GM18870 (cell line): ENCODE data around the gene CHRNB1.
A peak's percentile ranks its signal among the peaks of the same experiment; 100 is the strongest.

Source experiments
- ATAC-seq: cut with Tn5 transposase; IDR thresholded peaks from one replicate; pipeline ENCODE4 v1.9.1; 2021; ENCODE audit warnings: moderate library complexity; ENCODE audit not compliant: unreplicated experiment

CHRNB1 gene

DNA sequence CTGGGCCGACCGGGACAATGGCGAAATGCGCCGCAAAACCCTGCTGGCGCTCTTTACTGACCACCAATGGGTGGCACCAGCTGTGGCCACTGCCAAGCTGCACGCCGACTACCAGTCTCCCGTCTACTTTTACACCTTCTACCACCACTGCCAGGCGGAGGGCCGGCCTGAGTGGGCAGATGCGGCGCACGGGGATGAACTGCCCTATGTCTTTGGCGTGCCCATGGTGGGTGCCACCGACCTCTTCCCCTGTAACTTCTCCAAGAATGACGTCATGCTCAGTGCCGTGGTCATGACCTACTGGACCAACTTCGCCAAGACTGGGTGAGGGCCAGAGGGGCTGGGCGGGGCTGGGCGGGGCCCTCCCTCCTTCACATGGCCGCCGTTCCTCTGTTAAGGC, 29.1 kb upstream of the CHRNB1 start:
- no peak for ATAC-seq

DNA sequence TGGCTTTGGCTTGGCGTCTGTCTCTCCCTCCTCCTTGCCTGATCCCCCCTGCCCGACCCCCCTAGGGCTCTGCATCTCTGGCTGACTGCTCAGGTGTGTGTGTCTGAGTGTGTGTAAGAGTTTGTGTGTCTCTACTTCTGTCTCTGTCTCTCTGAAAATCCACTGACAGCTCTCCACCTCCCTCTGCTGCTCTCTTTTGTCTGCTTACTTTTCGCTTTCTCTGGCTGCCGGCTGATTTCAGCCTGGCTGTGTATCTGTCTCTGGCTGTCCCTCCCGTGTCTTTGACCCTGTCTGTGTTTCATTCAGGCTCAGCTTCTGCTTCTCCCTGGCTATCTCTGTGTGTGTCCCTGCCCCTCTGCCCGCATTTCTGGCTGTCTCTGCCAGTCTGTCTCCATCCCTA, 28.5 kb upstream of the CHRNB1 start:
- ATAC-seq: no peak

DNA sequence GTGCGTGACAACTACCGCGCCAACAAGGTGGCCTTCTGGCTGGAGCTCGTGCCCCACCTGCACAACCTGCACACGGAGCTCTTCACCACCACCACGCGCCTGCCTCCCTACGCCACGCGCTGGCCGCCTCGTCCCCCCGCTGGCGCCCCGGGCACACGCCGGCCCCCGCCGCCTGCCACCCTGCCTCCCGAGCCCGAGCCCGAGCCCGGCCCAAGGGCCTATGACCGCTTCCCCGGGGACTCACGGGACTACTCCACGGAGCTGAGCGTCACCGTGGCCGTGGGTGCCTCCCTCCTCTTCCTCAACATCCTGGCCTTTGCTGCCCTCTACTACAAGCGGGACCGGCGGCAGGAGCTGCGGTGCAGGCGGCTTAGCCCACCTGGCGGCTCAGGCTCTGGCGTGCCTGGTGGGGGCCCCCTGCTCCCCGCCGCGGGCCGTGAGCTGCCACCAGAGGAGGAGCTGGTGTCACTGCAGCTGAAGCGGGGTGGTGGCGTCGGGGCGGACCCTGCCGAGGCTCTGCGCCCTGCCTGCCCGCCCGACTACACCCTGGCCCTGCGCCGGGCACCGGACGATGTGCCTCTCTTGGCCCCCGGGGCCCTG, 27.7 kb upstream of the CHRNB1 start:
- ATAC-seq: no peak

DNA sequence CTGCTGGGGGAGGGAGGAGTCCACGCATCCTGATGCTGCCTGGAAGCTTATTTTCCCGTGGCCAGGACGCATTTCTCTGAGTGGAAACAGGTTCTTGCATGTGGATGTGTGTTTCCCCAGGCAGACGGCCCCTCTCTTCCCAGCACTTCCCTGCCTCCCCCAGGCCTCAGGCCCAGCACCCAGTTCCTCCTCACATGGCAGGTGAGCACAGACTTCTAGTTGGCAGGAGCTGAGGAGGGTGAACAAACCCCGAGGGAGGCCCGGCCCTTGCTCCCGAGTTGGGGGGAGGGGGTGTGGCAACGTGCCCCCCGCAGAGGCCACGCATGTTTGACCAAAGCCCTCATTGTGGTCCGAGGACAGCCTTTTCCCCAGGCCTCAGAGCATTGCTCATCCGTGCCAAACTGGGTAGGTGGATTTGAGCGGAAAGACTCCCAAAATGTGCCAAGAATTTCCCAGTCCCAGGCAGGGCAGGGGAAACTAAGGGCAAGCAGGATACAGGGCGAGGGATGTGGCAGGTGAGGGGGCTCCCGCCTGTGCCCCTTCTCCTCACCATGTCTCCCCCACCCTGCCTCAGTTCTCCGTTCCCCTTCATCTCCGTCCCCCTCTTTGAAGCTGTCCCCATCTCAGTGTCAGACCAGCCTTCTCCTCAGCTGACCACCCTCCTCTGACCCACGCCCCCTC, 26.2 kb upstream of the CHRNB1 start:
- ATAC-seq: no peak

DNA sequence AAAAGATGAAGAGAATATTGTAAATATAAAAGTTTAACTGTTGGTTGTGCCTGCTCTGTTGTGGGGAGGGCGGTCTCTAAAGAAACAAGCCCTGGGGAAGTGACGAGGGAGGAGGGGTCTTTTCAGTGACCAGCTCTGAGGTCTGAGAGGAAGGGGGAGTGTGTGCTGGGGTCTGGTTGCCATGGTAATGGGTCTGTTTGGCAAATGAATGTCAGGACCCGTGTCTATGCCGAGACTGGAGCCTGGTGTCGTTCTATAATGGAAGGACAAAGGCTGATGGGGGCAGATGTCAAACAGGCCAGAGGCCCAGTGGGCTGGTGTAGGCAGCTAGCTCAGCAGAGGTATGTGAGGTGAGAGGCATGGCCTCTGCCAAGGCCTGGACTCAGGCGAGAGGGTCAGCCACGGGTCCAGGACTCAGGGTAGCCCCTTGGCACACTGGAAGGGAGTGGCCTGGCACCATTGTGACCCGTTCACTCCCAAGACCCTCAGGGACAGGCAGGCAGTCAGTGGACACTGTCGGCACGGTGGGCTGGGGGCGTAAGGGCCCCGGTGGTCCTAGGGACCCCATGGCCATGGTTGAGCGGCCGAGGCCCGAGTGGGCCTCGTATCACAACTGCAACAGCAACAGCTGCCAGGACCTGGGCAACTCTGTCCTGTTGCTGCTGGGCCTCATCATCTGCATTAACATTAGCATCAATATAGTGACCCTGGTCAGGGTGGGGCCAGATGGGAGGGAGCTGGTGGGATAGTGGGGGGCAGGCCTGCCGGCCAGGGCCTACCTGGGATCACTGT, 24.8 kb upstream of the CHRNB1 start, which contains the start of gene SPEM1:
SPEM1 (plus strand) TSS at position 506 of the 792 bp plus-strand sequence; CDS start at position 567, 61 bp downstream.
- no peak for ATAC-seq

DNA sequence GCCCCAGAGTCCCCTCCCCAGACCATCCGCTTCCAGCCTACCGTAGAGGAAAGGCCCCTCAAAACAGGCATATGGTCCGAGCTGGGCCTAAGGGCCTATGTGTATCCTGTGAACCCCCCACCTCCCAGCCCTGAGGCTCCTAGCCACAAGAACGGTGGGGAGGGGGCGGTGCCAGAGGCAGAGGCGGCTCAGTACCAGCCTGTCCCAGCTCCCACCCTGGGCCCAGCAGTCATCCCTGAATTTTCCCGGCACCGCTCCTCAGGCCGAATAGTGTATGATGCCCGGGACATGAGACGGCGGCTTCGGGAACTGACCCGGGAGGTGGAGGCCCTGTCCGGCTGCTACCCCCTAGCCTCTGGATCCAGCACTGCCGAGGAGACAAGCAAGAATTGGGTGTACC, 23.7 kb upstream of the CHRNB1 start:
- no peak for ATAC-seq

DNA sequence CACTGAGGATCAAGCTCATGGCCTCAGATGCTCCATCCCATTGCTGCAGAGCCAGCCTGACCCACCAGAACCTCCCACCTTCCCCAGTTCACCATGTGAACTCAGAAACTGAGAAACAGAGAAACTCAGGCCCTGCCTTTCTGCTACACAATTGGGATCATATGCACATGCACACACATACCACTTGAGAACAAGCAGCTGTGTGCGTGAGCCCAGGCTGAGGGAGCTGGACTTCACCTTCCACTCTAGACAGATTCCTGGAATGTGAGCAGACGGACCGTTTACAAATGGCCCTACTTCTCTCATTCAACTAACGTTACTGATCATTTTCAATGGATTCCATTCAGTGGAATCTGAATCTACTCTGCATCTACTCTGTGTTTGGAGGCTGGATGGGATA, 21.2 kb upstream of the CHRNB1 start:
- no peak for ATAC-seq

DNA sequence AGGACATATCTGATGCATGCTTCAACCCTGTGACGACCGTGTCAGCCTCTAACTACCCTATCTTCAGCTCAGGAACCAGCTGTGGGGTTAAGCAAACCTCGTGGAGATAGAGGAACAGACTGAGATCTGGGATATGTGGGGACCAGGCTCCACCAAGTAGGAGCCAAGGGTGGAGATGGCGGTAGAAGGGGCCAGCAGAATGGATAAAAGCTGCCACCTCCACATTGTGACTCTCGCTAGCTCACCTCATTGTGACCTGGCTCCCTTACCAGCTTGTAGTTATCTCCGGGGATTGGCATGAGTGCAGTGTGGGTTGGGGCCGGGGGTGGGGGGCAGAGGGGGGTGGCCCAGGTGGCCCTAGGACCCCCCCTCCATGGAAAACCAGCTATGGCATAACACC, 19.5 kb upstream of the CHRNB1 start, which contains the start of gene SPEM2:
SPEM2 (plus strand) TSS at position 301 of the 400 bp plus-strand sequence; CDS start at position 374, 73 bp downstream.
- ATAC-seq: no peak

DNA sequence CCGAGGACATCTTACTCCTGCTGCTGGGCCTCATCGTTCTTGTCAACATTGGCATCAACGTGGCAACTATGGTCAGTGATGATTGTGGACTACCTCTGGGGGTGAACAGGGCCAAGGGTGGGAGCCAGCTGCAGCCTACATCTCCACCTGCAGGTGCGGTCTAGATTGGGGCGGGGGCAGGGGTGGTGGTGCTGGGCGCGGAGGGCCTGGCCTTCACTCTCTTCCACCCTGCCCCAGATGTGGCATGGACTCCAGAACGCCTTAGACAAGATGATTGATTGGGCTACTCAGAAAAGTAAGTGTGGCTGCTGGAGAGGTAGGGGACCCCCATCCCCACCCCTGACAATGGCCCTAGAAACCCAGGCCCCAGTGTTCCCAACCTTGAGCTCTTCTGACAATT, 19.1 kb upstream of the CHRNB1 start:
- no peak for ATAC-seq

DNA sequence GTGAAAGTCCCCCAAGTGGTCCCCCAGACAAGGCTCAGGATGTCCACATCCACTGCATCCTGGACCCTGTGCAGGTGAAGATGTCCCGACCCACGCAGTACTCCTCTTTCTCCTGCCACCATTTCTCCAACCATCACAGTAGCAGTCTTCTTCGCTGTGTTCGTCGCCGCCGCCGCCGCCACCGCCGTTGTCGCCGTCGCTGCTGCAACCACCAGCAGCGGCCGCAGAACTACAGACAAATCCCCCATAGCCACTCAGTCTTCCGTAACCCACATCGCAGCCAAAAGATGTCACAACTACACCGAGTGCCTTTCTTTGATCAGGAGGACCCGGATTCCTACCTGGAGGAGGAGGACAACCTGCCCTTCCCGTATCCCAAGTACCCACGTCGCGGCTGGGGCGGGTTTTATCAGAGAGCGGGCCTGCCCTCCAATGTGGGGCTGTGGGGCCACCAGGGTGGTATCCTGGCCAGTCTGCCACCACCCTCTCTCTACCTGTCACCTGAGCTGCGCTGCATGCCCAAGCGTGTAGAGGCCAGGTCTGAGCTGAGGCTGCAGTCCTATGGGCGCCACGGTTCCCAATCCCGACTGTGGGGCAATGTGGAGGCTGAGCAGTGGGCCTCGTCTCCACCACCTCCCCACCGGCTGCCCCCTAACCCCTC, 18.5 kb upstream of the CHRNB1 start:
- no peak for ATAC-seq

DNA sequence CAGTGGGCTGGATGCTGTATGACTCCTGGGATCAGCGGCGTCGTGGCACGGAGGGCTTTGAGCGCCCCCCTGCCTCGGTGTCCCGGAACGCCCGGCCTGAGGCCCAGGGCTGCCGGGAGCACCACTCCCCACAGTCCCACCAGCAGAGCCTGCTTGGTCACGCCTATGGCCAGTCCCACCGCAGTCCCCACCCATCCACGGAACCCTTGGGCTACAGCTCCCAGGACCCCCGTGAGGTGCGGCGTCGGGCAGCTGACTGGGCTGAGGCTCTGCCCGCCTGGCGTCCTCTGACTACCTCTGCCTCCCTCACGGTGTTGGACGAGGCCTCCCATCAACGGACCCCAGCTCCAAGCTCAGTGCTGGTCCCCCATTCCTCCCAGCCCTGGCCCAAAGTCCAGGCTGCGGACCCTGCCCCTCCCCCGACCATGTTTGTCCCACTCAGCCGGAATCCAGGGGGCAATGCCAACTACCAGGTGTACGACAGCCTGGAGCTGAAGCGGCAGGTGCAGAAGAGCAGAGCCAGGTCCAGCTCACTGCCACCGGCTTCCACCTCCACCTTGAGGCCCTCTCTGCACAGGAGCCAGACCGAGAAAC, 17.9 kb upstream of the CHRNB1 start:
- no peak for ATAC-seq

DNA sequence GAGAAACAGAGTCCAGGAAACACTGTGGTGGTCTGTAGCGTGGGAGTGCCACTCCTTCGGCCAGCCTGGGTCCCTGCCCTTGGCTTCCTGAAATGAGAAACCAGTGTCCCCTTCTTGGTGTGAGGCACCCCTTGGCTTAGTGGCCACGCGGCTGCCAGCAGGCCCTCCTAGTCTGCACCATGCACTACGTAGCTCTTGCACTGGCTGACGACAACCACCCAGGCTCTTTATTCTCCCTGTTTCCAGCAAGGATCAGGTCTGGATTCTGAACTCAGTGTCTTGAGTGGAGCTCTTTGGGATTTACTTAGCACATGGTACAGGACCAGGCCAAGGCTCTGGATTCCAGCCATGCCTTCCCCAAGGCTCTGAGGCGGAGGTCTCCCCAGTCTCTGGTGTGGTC, 17.3 kb upstream of the CHRNB1 start:
- ATAC-seq: no peak

DNA sequence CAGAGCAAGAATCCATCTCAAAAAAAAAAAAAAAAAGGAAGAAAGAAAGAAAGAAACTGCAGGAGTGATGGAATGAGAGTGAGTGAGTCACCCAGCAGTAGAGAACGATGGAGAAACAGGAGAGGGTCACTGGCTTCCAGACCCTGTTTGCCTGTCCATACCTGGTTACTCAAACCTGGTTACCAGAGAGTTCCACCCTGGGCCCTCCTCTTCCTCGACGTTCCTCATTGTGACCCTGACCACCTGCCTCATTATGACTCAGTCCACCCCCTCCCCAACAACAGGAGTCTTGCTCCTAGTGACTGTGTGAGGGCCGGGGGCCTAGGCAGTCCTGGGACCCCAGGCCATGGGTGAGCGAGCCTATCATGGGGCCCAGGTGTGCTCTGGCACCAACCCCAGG, 16.3 kb upstream of the CHRNB1 start, which contains the start of gene SPEM3:
SPEM3 (plus strand) TSS at position 301 of the 400 bp plus-strand sequence; CDS start at position 347, 46 bp downstream.
- no peak for ATAC-seq

DNA sequence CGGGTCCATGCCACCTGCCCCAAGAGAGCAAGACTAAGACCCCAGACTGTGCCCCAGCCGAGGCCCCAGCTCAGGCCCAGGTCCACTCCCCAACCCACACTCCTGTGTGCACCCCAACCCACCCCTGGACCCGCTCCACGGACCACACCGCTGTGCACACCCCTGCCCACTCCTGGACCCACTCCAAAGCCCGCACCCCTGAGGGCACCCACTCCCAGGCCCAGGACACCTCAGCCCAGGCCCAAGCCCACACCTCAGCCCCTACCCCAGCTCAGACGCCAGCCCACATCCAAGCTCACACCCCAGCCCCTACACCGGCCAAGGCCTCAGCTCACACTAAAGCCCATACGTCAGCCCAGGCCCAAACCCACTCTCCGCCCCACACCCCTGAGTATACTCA, 15.1 kb upstream of the CHRNB1 start:
- no peak for ATAC-seq

DNA sequence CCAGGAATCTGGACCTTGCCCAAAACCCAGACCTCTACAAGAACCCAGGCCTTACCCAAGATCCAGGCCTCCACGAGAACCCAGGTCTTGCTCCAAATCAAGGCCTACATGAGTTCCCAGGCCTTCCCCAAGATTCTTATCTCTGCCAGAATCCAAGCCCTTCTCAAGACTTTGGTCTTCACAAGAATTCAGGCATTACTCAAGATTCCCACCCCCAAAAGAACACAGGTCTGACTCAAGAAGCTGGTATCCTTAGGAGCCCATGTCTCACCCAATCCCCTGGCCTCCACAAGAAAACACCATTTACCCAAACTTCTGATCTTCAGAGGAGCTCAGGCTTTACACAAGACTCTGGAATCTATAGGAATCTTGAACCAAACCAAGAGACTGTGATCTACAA, 13.6 kb upstream of the CHRNB1 start:
- ATAC-seq: no peak

DNA sequence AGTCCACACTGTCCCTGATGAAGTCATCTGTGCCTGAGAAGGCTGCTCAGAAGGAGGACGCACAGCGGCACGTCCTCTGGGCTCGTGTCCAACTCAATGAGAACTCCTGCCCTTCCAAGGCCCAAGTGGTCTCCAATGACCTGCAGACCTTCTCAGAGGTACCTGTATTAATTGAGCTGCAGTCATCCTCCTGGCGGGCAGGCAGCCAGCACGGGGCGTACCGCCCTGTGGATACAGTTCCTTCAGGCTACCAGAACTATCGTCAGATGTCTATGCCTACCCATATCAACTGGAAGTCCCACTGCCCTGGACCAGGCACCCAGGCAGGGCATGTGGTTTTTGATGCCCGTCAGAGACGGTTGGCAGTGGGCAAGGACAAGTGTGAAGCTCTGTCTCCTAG, 12.6 kb upstream of the CHRNB1 start:
- ATAC-seq: no peak

DNA sequence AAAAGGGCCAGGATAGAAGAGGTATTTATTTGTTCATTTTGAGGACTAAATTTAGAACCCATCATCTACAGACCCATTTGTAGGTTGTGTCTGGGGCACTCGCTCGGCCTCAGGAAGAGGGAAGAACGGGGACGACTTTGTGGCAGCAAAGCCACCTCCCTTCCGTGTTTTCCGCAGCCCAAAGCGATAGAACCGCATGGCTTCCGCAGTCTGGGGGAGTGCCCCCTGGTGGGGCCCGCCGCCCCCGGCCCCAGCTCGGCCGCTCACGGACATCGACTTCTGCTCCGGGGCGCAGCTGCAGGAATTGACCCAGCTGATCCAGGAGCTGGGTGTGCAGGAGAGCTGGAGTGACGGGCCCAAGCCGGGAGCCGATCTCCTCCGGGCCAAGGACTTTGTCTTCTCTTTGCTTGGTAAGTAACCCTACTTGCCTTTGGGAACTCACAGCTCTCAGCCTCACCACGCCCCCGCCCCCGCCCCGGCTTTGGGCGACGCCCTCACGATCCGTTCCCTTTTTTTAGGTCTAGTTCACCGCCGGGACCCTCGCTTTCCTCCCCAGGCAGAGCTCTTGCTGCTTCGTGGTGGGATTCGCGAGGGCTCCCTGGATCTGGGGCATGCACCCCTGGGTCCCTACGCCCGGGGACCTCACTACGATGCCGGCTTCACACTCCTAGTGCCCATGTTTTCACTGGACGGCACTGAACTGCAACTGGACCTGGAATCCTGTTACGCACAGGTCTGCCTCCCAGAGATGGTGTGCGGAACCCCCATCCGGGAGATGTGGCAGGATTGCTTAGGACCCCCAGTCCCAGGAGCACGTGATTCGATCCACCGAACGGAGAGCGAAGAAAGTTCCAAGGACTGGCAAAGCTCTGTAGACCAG, 8.9 kb upstream of the CHRNB1 start:
- peak; percentile 11 for ATAC-seq

DNA sequence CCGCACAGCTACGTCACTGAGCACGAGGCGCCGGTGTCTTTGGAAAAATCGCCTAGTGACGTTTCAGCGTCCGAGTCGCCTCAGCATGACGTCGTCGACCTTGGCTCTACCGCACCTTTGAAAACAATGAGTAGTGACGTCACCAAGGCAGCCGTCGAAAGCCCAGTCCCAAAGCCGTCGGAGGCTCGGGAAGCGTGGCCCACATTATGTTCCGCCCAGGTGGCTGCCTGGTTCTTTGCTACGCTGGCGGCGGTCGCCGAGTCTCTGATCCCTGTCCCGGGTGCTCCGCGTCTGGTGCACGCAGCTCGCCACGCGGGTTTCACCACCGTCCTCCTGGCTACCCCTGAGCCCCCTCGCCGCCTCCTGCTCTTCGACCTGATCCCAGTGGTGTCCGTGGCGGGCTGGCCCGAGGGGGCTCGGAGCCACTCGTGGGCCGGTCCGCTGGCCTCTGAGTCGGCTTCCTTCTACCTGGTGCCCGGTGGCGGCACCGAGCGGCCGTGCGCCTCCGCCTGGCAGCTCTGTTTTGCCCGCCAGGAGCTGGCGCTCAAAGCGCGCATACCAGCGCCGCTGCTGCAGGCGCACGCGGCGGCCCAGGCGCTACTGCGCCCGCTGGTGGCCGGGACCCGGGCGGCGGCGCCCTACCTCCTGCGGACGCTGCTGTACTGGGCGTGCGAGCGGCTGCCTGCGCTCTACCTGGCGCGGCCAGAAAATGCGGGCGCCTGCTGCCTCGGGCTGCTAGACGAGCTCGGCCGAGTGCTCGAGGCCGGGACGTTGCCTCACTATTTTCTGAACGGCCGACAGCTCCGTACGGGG, 8.1 kb upstream of the CHRNB1 start:
- no peak for ATAC-seq

DNA sequence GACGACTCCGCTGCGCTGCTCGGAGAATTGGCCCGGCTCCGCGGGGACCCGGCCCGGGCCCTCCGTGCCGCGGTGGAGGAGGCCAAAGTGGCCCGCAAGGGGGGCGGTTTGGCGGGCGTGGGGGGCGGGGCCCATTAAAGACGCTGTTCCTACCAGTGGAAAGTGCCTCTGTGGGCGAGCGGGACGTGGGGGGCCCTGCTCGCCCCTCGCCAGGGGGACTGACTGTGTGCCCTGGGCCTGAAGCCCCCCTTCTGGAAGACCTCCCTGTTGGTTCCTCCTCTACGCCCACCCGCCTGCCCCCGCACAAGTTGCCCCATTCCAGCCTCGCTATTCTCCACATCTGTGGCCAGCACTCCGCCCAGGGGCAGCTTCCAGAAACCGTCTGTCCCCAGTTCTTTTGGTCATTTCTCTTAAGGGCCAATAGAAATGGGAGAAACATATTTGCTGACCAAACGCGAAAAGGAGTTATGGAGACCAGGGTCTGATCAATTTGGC, 7.4 kb upstream of the CHRNB1 start:
- ATAC-seq: no peak
